Sigmoid colon (tissue), 7 donors: Measurements from ENCODE around the gene ZMIZ1. TPM values are rescaled to one million over a fixed set of nuclear protein-coding genes. Genes with fewer than 3 reads are reported as not detected.
A peak's percentile ranks its signal among the peaks of the same experiment; 100 is the strongest.

Experiments
- DNase-seq: peaks from one replicate; pipeline ENCODE4 v3.0.0-alpha.2; 2019
- H3K27ac ChIP-seq, 4 donors: fragments of 200-600 bp; sonication (generic); one replicate each; pipeline ENCODE4 v1.5.1; 2016 to 2019; ENCODE audit warnings: mild to moderate bottlenecking in 1 of 4
- H3K27me3 ChIP-seq, 3 donors: fragments of 200-600 bp; sonication (generic); one replicate each; pipeline ENCODE4 v1.5.1; 2019; ENCODE audit warnings: mild to moderate bottlenecking in 1 of 3
- H3K36me3 ChIP-seq, 4 donors: fragments of 200-600 bp; sonication (generic); one replicate each; pipeline ENCODE4 v1.5.1; 2016 to 2019
- H3K4me1 ChIP-seq, 4 donors: fragments of 200-600 bp; sonication (generic); one replicate each; pipeline ENCODE4 v1.5.1; 2017 to 2019
- H3K4me3 ChIP-seq, 4 donors: fragments of 200-600 bp; sonication (generic); one replicate each; pipeline ENCODE4 v1.5.1; 2017 to 2019; ENCODE audit warnings: mild to moderate bottlenecking in 2 of 4, moderate library complexity in 1 of 4
- H3K9me3 ChIP-seq, 4 donors: fragments of 200-600 bp in 3 of 4; sonication (generic) in 3 of 4; one replicate each; pipeline versions ENCODE4 v1.5.1 to v1.6.1; 2013 to 2019
- EP300 ChIP-seq, 4 donors: sonication (generic); formaldehyde crosslinking; IDR thresholded peaks; one replicate each; pipeline ENCODE4 v1.6.1; 2017; ENCODE audit warnings: antibody characterized with exemption in 4 of 4
- POLR2A ChIP-seq, 2 donors: fragments of 450-650 bp; IDR thresholded peaks; one replicate each; pipeline ENCODE4 v1.6.1; 2016; ENCODE audit warnings: antibody characterized with exemption in 2 of 2, mild to moderate bottlenecking in 2 of 2, moderate library complexity in 2 of 2
- POLR2AphosphoS5 ChIP-seq, 4 donors: sonication (generic); formaldehyde crosslinking; IDR thresholded peaks; one replicate each; pipeline ENCODE4 v1.6.1; 2017; ENCODE audit warnings: antibody characterized with exemption in 4 of 4
- WGBS, 2 donors: extraction: QIAGEN DNeasy Blood & Tissue Kit; methylation state at CpG; one replicate each; pipeline ENCODE4 v1.1.7; 2013; 5-methylcytosine and 5-hydroxymethylcytosine counted together
- intact Hi-C: fragments of 100-400 bp; cut with DNase I; formaldehyde crosslinking; loops from one replicate; pipeline ENCODE4 v1.15.1; 2023
- polyA plus RNA-seq, 3 donors: library from polyadenylated mRNA; stranded (reverse); fragments of 200-250 nt; gene quantifications; one replicate each; pipeline ENCODE4 v1.2.3, GENCODE V29; 2013
- total RNA-seq, 4 donors: library from RNA; depleted of rRNA; stranded (reverse); fragments of >200 nt; gene quantifications; one replicate each; pipeline ENCODE4 v1.1.0, GENCODE V29; 2016
- TF ChIP-seq, protein P1 (sequence below), 4 experiments: fragments of 450-650 bp in 3 of 4; fragments of 200-600 bp in 1 of 4; IDR thresholded peaks; one replicate each; pipeline ENCODE4 v1.5.1; 2016 to 2019; ENCODE audit warnings: antibody characterized with exemption in 4 of 4, mild to moderate bottlenecking in 3 of 4, moderate library complexity in 2 of 4
- donor health status: healthy with polysubstance abuse.
- donor health status: Bipolar disorder and iron deficiency.
- donor health status: healthy.

Gene ZMIZ1
- total and polyA plus RNA-seq, 7 donors: 17.4 to 49.3 (median 31.5) TPM

DNA sequence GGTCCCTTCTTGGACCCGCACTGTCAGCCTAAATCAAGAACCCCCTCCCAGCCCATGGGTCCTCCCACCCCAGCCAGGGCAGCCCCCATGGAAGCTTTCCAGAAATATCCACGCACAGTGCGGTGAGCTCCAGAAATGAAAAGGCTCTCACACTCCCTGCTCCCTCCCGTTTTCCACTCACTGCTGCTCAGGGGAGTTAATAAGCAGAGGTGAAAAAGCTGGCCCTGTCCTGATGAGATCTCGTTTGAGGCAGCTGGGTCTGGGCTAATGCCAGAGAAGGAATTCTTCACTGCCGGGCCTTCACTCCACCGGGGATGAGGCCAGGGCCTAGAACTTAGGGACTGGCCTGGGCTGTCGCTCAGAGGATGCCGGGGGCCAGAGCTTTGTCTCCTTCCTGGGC is 102.2 kb downstream of the ZMIZ1 start:
- peaks cover 0 to 50% (median 42%) of the 10 kb centered on the region in 4 donors for H3K4me1 ChIP-seq
- intact Hi-C loops: no loop called here
- no peak overlapping the region for H3K4me3 ChIP-seq
- no peak for DNase-seq
- H3K27ac ChIP-seq: peak overlapping the region in 3 of 4 donors; percentile 35 to 51 (median 43)
- TF ChIP-seq POLR2A (IDR thresholded peaks at IDR 0.05) (no peak), POLR2AphosphoS5 (IDR thresholded peaks at IDR 0.05) (no peak), EP300 (IDR thresholded peaks at IDR 0.05) (no peak)
- TF ChIP-seq, protein P1, sequence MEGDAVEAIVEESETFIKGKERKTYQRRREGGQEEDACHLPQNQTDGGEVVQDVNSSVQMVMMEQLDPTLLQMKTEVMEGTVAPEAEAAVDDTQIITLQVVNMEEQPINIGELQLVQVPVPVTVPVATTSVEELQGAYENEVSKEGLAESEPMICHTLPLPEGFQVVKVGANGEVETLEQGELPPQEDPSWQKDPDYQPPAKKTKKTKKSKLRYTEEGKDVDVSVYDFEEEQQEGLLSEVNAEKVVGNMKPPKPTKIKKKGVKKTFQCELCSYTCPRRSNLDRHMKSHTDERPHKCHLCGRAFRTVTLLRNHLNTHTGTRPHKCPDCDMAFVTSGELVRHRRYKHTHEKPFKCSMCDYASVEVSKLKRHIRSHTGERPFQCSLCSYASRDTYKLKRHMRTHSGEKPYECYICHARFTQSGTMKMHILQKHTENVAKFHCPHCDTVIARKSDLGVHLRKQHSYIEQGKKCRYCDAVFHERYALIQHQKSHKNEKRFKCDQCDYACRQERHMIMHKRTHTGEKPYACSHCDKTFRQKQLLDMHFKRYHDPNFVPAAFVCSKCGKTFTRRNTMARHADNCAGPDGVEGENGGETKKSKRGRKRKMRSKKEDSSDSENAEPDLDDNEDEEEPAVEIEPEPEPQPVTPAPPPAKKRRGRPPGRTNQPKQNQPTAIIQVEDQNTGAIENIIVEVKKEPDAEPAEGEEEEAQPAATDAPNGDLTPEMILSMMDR (IDR thresholded peaks at IDR 0.05): no peak
- H3K27me3 ChIP-seq: no peaks in the 10 kb centered on the region
- H3K36me3 ChIP-seq: peaks cover 0 to 36% (median 15%) of the 10 kb centered on the region in 4 donors
- H3K9me3 ChIP-seq: no peaks in the 10 kb centered on the region
- WGBS, 2 donors: 85 to 91% methylated on average over 9 of the region's 9 CpGs

DNA sequence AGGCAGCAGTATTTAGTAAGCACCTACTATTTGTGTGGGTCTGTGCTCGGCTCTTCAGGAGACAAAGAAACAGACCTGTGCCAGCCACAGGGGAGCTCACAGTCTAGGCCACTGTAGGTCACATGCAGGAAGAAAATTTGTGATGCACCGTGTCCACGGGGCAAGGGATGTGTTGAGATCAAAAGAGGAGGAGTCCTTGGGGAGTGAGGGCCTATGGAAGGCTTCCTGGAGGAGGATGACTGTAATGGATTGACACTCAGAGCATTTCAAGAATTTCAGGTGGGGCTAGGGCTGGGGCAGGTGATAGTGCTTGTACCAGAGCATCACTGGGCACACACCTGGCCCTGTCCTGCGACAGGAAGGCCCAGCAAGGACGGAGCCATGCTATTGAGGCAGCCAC is 102.7 kb downstream of the ZMIZ1 start:
- no peak for DNase-seq
- Histone ChIP-seq H3K9me3 (no peaks in the 10 kb centered on the region), H3K4me3 (no peak overlapping the region), H3K27ac (peak overlapping the region in 2 of 4 donors; percentile 35 to 43), H3K36me3 (peaks cover 0 to 36% (median 15%) of the 10 kb centered on the region in 4 donors), H3K27me3 (no peaks in the 10 kb centered on the region), H3K4me1 (peaks cover 0 to 50% (median 42%) of the 10 kb centered on the region in 4 donors)
- TF ChIP-seq POLR2AphosphoS5 (IDR thresholded peaks at IDR 0.05) (no peak), EP300 (IDR thresholded peaks at IDR 0.05) (no peak), POLR2A (IDR thresholded peaks at IDR 0.05) (no peak)
- TF ChIP-seq, protein P1 (IDR thresholded peaks at IDR 0.05): no peak
- WGBS, 2 donors: 94 to 95% methylated on average over 5 of the region's 5 CpGs
- intact Hi-C loops: no loop called here

DNA sequence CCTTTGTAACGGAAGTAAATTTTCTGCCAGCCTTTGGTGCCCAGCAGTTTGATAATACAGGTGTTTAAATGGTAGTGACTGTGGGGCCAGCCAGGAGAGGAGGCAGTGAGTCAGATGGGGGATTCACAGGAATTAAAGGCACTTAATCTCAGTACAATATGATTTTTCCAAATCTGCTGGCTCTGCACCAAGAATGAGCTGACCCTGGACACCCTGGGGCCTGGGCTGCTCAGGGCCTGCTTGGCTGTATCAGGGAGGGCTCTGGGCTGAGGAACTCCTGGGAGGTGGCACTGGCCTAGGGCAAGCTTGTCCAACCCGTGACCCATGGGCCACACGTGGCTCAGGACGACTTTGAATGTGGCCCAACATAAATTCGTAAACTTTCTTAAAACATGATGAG is 104.1 kb downstream of the ZMIZ1 start:
- Histone ChIP-seq H3K36me3 (peaks cover 0 to 22% (median 6%) of the 10 kb centered on the region in 4 donors), H3K27me3 (no peaks in the 10 kb centered on the region), H3K4me3 (no peak overlapping the region), H3K9me3 (no peaks in the 10 kb centered on the region), H3K4me1 (peaks cover 0 to 57% (median 48%) of the 10 kb centered on the region in 4 donors), H3K27ac (no peak overlapping the region)
- no peak for DNase-seq
- WGBS, 2 donors: 82 to 89% methylated on average over 5 of the region's 5 CpGs
- intact Hi-C loops: no loop called here
- no peak for TF ChIP-seq EP300 (IDR thresholded peaks at IDR 0.05)
- no peak for TF ChIP-seq POLR2A (IDR thresholded peaks at IDR 0.05)
- TF ChIP-seq, protein P1 (IDR thresholded peaks at IDR 0.05): no peak
- TF ChIP-seq POLR2AphosphoS5 (IDR thresholded peaks at IDR 0.05): no peak

DNA sequence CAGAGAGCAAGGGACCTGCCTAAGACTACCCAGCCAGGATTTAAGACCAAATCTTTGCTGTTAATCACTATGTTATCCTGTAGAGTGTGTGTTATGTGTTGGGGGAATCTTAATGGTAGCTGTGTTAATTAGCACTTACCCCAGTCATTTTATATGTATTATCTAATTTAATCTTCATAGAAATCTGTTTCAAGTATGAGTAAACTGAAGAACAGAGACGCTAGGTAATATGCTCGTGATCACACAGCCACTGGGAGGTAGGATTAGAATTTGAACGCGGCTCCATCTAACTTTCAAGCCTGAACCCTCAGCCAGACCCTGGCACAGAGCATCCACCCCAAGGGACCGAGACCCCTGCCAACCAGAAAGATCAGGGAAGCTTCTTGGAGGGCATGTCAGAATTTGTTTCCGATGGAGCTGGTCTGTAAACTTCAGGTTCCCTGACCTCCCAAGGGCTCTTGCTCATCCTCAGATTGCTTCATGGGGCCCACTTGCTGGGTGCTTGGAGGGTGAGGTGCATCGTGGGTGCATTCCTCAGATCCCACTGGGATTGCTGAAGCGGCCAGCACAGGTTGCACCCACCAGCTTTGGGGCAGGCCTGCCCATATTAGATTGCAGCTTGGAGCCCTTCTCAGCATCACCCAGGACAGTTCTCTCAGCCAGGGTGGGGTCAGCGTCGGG is 105.0 kb downstream of the ZMIZ1 start:
- no peaks in the 10 kb centered on the region for H3K9me3 ChIP-seq
- intact Hi-C loops: no loop called here

More for the DNA sequence above, 105.0 kb downstream of the ZMIZ1 start:
- Histone ChIP-seq H3K4me3 (no peak overlapping the region), H3K4me1 (peaks cover 0 to 65% (median 56%) of the 10 kb centered on the region in 4 donors), H3K36me3 (peaks cover 0 to 15% (median 5%) of the 10 kb centered on the region in 4 donors), H3K27me3 (no peaks in the 10 kb centered on the region), H3K27ac (no peak overlapping the region)
- TF ChIP-seq, protein P1 (IDR thresholded peaks at IDR 0.05): no peak
- no peak for TF ChIP-seq POLR2AphosphoS5 (IDR thresholded peaks at IDR 0.05)
- no peak for TF ChIP-seq POLR2A (IDR thresholded peaks at IDR 0.05)
- no peak for TF ChIP-seq EP300 (IDR thresholded peaks at IDR 0.05)
- no peak for DNase-seq
- WGBS, 2 donors: 94 to 96% methylated on average over 10 of the region's 10 CpGs
